GM21576 (cell line): Measurements from ENCODE around the gene SLC22A23.

Source experiments
- ATAC-seq: cut with Tn5 transposase; IDR thresholded peaks from one replicate; pipeline ENCODE4 v1.9.1; 2021; ENCODE audit warnings: mild to moderate bottlenecking, moderate library complexity; ENCODE audit not compliant: unreplicated experiment

Gene SLC22A23

GRCh38 chr6:3322366-3322890 is 134.4 kb downstream of the SLC22A23 start:
- ATAC-seq = no peak

- no peak for ATAC-seq
These were observed 135.0 kb downstream of the SLC22A23 start for GRCh38 chr6:3321875-3322274.

DNA sequence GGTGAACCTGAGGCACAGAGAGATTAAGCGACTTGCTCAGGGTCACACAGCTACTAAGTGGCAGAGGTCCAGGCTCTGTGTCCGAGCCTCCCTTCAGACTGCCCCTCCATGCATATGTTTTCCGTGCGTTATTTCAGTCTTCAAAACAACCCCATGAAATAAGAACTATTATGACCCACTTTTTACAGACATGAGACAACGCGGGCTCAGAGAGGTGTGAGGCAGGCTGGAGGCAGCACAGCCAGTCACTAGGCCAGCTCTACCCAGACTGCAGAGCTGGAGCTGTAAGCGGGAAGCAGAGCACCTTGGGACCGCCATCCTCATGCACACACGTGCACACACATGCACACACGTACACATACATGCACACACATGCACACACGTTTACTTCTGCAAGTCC is 135.8 kb downstream of the SLC22A23 start:
- no peak for ATAC-seq

GRCh38 chr6:3320238-3320811 is 136.5 kb downstream of the SLC22A23 start:
- no peak for ATAC-seq

- no peak for ATAC-seq
These were observed 137.1 kb downstream of the SLC22A23 start for GRCh38 chr6:3319610-3320200.

DNA sequence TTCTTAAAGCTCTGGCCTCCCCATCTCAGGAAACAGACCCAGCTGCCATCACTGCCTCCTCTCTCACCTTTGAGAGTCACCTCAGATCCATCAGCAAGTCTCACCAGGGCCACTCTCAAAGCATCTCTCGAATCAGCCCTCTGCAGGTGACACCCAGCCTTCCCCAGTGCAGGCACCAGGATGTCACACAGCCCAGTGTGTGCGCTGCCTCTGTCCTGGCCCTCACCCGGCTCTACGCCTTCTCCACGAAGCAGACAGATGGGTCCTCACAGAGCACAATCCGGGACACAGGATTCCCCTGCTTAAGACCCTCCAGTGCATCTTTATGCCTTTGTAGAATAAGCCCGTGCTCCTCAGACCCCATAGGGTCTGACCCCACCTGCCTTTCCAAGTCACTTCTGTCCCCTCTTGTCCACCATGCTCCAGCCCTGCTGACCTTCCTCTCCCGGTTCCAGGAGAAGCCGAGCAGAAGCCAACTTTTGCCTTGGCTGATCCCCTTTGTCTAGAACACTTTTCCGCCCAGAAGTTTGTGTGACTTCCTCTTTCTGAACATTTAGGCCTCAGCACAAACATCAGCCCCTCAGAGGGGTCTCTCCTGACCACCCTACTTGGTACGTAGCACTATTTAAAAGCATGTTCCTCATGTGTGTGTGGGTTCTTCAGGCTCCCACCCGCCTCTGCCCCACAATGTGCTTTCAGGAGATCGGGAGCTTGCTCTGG is 137.9 kb downstream of the SLC22A23 start:
- no peak for ATAC-seq

GRCh38 chr6:3318226-3318625 is 138.6 kb downstream of the SLC22A23 start:
- no peak for ATAC-seq

DNA sequence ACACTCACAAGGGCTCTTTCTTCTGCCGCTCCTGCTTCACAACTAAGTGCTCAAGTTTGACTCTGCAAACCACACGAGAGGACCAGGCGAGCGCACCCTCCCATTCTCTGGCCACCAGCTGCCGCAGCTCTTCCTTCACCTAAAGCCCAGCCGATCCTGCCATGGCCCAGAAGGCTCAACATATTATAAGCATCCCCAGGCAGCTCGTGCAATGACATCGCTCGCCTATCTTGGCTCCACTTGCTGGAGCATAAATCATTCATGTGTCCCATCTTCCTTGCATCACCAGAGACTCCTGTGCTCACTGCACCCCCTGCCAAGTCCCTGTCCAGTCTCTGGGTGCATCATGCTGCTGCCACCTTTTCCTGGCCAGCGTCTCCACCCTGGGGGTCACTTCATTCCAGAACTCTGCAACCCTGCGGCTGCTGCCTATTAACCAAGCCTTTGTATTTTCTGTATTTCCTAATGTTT is 139.1 kb downstream of the SLC22A23 start:
- no peak for ATAC-seq

- no peak for ATAC-seq
These were observed 140.0 kb downstream of the SLC22A23 start for GRCh38 chr6:3316818-3317217.

DNA sequence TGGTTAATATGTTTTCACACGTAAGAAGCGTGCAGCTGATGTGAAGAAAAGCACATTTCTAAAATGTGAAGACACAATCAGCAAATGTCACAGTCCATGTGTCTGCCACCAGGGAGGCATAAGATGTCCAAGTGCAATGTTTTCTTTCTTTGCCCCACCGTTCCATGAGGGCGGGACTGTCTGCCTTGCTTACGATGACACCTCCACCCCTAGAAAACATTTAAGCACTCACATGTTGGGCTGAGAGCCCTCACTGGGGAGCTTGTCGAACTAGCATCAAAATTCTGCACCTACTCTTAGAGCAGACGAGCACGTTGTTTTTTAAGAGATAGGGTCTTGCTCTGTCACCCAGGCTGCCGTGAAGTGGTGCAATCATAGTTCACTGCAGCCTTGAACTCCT is 140.5 kb downstream of the SLC22A23 start:
- no peak for ATAC-seq

GRCh38 chr6:3315841-3316240 is 141.0 kb downstream of the SLC22A23 start:
- no peak for ATAC-seq

DNA sequence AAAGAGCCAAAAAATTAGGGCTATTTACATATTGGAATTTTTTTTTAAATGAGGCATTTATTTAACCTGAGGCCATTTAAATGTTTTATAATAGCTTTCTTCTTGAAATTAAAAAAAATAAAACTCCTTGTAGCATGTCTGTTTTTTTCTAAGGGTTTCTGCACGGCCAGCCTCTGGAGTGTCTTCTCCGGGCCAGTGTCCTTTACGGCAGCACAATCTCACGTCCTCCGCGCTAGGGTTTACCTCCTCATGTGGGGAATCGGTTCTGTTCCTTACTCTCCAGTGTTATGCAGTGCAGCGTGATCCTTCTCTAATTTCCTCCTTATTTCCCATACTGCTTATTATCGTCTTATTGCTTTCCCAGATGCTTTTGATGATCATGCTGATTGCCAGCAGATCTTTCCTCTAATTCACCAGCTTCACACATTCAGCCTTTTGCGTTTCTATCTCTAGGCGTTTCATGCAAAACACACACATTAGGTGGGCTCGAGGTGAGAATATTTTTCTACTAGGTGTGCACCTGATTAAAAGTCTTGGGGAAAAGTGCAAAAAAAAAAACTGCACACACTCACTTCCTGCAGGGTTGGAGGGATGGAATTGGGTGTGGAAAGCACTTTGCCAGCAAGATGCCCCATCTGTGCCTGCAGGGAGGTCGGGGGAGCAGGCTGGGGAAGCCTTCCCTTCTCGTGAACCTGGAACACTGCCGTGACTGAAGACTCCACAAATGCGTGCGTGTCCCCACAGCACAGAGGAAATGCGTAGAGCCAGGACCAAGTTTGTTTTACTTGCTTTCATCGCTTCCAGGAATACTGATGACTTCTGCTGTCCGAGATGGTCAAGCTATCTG is 142.0 kb downstream of the SLC22A23 start:
- ATAC-seq = no peak

- ATAC-seq = no peak
These were observed 142.7 kb downstream of the SLC22A23 start for GRCh38 chr6:3314176-3314575.

DNA sequence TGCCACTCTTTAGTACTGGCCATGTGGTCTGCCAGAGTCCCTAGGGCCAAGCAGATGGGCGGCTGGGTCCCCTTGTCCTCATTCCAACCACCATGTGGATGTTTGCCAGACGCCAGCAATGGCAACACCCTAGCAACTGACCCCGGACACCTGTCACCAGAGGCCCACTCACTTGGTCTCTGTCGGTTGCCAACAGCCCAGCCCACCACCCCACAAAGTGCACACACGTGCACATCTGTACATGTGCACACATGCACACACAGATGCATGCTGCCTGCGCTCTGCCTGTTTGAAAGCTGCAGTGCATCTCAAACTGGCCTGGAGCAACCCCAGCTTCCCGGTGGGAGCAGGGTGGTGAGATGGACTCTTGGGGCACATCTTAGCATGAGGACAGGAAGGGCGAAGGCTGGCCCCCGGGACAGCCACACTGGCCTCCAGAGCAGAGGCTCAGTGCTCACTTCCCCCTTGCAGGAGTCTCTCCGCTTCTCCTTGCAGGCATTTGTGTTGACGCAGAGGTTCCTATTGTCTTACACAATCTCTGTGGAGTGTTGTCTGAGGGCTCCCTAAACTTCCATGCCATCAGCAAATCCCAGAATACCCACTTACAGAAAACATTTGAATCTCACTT is 144.1 kb downstream of the SLC22A23 start:
- no peak for ATAC-seq

DNA sequence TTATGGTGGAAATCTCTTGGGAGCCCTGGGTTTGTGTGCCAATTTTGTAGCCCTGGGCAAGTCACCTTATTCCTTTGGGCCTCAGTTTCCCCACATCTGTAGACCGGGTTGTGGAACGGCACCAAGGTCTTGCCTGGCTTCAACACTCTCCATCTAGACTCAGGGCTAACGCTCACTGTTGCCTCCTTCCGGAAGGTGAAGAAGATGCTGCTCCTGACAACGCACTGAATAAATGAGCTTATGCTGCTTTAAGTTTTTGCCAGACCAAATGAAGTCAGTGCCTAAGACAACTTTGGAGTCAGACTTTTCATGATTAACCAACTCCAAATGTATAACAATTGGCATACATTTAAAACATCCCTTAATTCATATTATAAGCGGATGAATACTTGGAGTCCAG is 145.0 kb downstream of the SLC22A23 start:
- no peak for ATAC-seq

DNA sequence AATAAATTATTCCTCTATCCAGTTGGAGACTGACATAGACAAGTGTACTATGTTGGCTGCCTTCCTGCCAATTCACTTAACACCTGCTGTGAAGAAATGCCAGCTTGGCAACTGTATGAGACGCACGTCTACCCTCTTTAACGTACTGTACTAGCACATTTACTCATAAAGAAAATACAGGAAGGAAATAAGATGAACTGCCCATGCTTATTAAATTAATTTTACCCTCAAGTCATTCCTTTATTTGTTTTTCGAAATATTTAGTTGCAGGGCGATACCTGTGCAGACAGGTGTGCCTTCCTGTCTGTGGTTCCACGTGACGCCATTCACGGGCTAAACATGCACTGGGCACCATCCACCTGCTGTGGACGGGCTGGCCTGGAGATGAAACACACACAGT is 146.1 kb downstream of the SLC22A23 start:
- no peak for ATAC-seq

GRCh38 chr6:3310051-3310448 is 146.8 kb downstream of the SLC22A23 start:
- ATAC-seq = no peak

DNA sequence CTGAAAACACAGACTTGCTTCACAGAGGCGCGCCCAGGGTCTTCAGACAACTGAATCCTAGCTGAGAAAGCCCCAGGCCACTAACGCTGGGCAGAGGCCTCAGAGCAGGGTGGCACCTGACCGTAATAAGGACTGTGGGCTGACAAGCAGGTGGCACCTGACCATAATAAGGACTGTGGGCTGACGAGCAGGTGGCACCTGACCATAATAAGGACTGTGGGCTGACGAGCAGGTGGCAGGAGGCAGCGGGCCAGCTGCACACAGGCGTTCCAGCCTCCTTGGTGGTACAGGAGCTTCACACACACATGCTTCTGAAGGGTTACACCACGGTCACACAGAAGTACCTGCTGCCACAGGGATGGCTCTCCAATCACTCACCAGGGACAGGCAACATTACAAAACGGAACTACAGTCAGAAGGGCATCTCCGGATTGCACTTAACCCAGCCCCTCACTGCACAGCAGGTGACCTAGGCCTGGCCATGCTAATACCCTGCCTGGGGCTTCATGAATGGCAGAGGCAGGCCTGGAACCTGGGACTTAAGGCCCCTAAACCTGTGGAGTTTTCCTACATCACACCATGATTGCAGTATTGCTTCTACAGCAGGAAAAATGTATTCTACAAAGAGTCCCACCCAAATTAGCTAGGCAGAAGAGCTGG is 147.3 kb downstream of the SLC22A23 start:
- no peak for ATAC-seq

DNA sequence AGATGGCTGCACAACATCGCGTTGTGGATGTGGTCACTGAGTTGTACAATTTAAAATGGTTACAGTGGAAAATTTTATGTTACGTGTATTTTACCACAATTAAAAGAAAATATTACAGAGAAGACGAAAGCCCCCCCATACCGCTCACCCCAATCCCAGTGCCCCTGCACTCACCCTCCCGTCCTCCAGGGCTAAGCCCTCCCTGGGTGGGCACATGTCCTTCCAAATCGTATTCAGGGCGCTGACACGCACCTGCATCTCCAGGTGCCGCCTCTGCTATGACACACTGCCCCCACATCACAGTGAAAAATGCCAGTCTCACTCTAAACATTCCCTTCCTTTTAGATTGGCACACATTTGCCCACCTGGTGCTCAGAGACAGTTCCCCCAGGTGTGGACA is 148.7 kb downstream of the SLC22A23 start:
- ATAC-seq = no peak

DNA sequence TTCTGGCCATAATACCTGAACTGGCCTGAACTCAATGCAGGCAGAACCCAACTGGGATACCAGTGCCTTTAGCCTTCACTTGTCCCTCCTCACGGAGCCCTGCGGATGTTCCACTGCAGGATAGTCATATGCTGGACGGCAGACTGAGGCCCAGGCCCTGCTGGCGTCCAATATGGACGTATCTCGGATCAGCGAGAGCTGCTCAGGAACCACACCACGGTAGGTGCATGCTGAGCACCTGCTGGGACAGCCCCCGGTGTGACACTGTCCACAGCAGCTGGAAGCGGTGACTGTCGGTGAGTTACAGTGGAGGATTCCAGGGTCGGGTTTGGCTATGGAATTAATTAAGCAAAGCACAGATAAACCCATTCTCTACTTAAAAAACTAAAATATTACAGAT is 149.4 kb downstream of the SLC22A23 start:
- no peak for ATAC-seq
